ENCODE data around the gene TBXAS1.
"Not testable (repeated sequence)": the region's sequence is repeated elsewhere in the genome, so short reads cannot be mapped to it uniquely, and the experiment has no call there.

TBXAS1 gene

GRCh38 chr7:139898483-139898882, 69.4 kb downstream of the TBXAS1 start:
- Histone ChIP-seq H3K36me3 (ENCODE audit: control insufficient read depth, insufficient read depth, low read length) (no peaks in the 10 kb centered on the region), H3K9me3 (ENCODE audit: control insufficient read depth, low read length) (no peaks in the 10 kb centered on the region), H3K9ac (ENCODE audit: low read length) (no peak overlapping the region), H3K4me3 (ENCODE audit: low read length) (no peak overlapping the region), H3K27me3 (ENCODE audit: control insufficient read depth, insufficient read depth, low read length) (no peaks in the 10 kb centered on the region), H3K4me1 (ENCODE audit: control insufficient read depth, insufficient read depth, low read length) (peaks cover 11% of the 10 kb centered on the region)

- no peak overlapping the region for H3K4me3 ChIP-seq (ENCODE audit: low read length)
- no peaks in the 10 kb centered on the region for H3K36me3 ChIP-seq (ENCODE audit: control insufficient read depth, insufficient read depth, low read length)
- peaks cover 6% of the 10 kb centered on the region for H3K4me1 ChIP-seq (ENCODE audit: control insufficient read depth, insufficient read depth, low read length)
- no peaks in the 10 kb centered on the region for H3K9me3 ChIP-seq (ENCODE audit: control insufficient read depth, low read length)
- no peak overlapping the region for H3K9ac ChIP-seq (ENCODE audit: low read length)
- no peaks in the 10 kb centered on the region for H3K27me3 ChIP-seq (ENCODE audit: control insufficient read depth, insufficient read depth, low read length)
Observed at GRCh38 chr7:139899328-139899955, 70.4 kb downstream of the TBXAS1 start.

- no peaks in the 10 kb centered on the region for H3K27me3 ChIP-seq (ENCODE audit: control insufficient read depth, insufficient read depth, low read length)
- no peak overlapping the region for H3K4me3 ChIP-seq (ENCODE audit: low read length)
- no peaks in the 10 kb centered on the region for H3K36me3 ChIP-seq (ENCODE audit: control insufficient read depth, insufficient read depth, low read length)
- no peak overlapping the region for H3K9ac ChIP-seq (ENCODE audit: low read length)
- H3K9me3 ChIP-seq (ENCODE audit: control insufficient read depth, low read length): no peaks in the 10 kb centered on the region
- peaks cover 6% of the 10 kb centered on the region for H3K4me1 ChIP-seq (ENCODE audit: control insufficient read depth, insufficient read depth, low read length)
Observed at GRCh38 chr7:139900326-139900725, 71.3 kb downstream of the TBXAS1 start.

- H3K9ac ChIP-seq (ENCODE audit: low read length): no peak overlapping the region
- no peaks in the 10 kb centered on the region for H3K36me3 ChIP-seq (ENCODE audit: control insufficient read depth, insufficient read depth, low read length)
- H3K4me1 ChIP-seq (ENCODE audit: control insufficient read depth, insufficient read depth, low read length): peaks cover 6% of the 10 kb centered on the region
- H3K4me3 ChIP-seq (ENCODE audit: low read length): no peak overlapping the region
- H3K27me3 ChIP-seq (ENCODE audit: control insufficient read depth, insufficient read depth, low read length): no peaks in the 10 kb centered on the region
- no peaks in the 10 kb centered on the region for H3K9me3 ChIP-seq (ENCODE audit: control insufficient read depth, low read length)
Observed at GRCh38 chr7:139901056-139901795, 72.2 kb downstream of the TBXAS1 start.

GRCh38 chr7:139901901-139902300, 72.8 kb downstream of the TBXAS1 start:
- H3K36me3 ChIP-seq (ENCODE audit: control insufficient read depth, insufficient read depth, low read length): no peaks in the 10 kb centered on the region
- H3K4me3 ChIP-seq (ENCODE audit: low read length): no peak overlapping the region
- no peaks in the 10 kb centered on the region for H3K27me3 ChIP-seq (ENCODE audit: control insufficient read depth, insufficient read depth, low read length)
- H3K9me3 ChIP-seq (ENCODE audit: control insufficient read depth, low read length): no peaks in the 10 kb centered on the region
- peaks cover 6% of the 10 kb centered on the region for H3K4me1 ChIP-seq (ENCODE audit: control insufficient read depth, insufficient read depth, low read length)
- H3K9ac ChIP-seq (ENCODE audit: low read length): no peak overlapping the region

GRCh38 chr7:139902436-139903102, 73.5 kb downstream of the TBXAS1 start:
- Histone ChIP-seq H3K36me3 (ENCODE audit: control insufficient read depth, insufficient read depth, low read length) (no peaks in the 10 kb centered on the region), H3K4me1 (ENCODE audit: control insufficient read depth, insufficient read depth, low read length) (peaks cover 2% of the 10 kb centered on the region), H3K9ac (ENCODE audit: low read length) (no peak overlapping the region), H3K27me3 (ENCODE audit: control insufficient read depth, insufficient read depth, low read length) (no peaks in the 10 kb centered on the region), H3K4me3 (ENCODE audit: low read length) (no peak overlapping the region), H3K9me3 (ENCODE audit: control insufficient read depth, low read length) (no peaks in the 10 kb centered on the region)

- not testable (repeated sequence) for H3K4me3 ChIP-seq (ENCODE audit: low read length); H3K9me3 ChIP-seq (ENCODE audit: control insufficient read depth, low read length); H3K36me3 ChIP-seq (ENCODE audit: control insufficient read depth, insufficient read depth, low read length); H3K9ac ChIP-seq (ENCODE audit: low read length); H3K27me3 ChIP-seq (ENCODE audit: control insufficient read depth, insufficient read depth, low read length); H3K4me1 ChIP-seq (ENCODE audit: control insufficient read depth, insufficient read depth, low read length)
Observed at GRCh38 chr7:139903103-139903477, 74.0 kb downstream of the TBXAS1 start.

- Histone ChIP-seq H3K9ac (ENCODE audit: low read length) (no peak overlapping the region), H3K4me3 (ENCODE audit: low read length) (no peak overlapping the region), H3K9me3 (ENCODE audit: control insufficient read depth, low read length) (no peaks in the 10 kb centered on the region), H3K4me1 (ENCODE audit: control insufficient read depth, insufficient read depth, low read length) (no peaks in the 10 kb centered on the region), H3K27me3 (ENCODE audit: control insufficient read depth, insufficient read depth, low read length) (no peaks in the 10 kb centered on the region), H3K36me3 (ENCODE audit: control insufficient read depth, insufficient read depth, low read length) (no peaks in the 10 kb centered on the region)
Observed at GRCh38 chr7:139906879-139907278, 77.8 kb downstream of the TBXAS1 start.

GRCh38 chr7:139908792-139909191, 79.7 kb downstream of the TBXAS1 start:
- Histone ChIP-seq H3K36me3 (ENCODE audit: control insufficient read depth, insufficient read depth, low read length) (no peaks in the 10 kb centered on the region), H3K4me3 (ENCODE audit: low read length) (no peak overlapping the region), H3K9ac (ENCODE audit: low read length) (no peak overlapping the region), H3K4me1 (ENCODE audit: control insufficient read depth, insufficient read depth, low read length) (no peaks in the 10 kb centered on the region), H3K27me3 (ENCODE audit: control insufficient read depth, insufficient read depth, low read length) (no peaks in the 10 kb centered on the region), H3K9me3 (ENCODE audit: control insufficient read depth, low read length) (no peaks in the 10 kb centered on the region)

- Histone ChIP-seq H3K9me3 (ENCODE audit: control insufficient read depth, low read length) (no peaks in the 10 kb centered on the region), H3K9ac (ENCODE audit: low read length) (no peak overlapping the region), H3K4me1 (ENCODE audit: control insufficient read depth, insufficient read depth, low read length) (peaks cover 5% of the 10 kb centered on the region)
Observed at GRCh38 chr7:139909379-139910050, 80.5 kb downstream of the TBXAS1 start.

GRCh38 chr7:139913021-139913844, 84.2 kb downstream of the TBXAS1 start:
- Histone ChIP-seq H3K36me3 (ENCODE audit: control insufficient read depth, insufficient read depth, low read length) (no peaks in the 10 kb centered on the region), H3K4me1 (ENCODE audit: control insufficient read depth, insufficient read depth, low read length) (peaks cover 34% of the 10 kb centered on the region)

More at GRCh38 chr7:139909379-139910050, 80.5 kb downstream of the TBXAS1 start:
- Histone ChIP-seq H3K36me3 (ENCODE audit: control insufficient read depth, insufficient read depth, low read length) (no peaks in the 10 kb centered on the region), H3K27me3 (ENCODE audit: control insufficient read depth, insufficient read depth, low read length) (no peaks in the 10 kb centered on the region), H3K4me3 (ENCODE audit: low read length) (no peak overlapping the region)

More at GRCh38 chr7:139913021-139913844, 84.2 kb downstream of the TBXAS1 start:
- no peaks in the 10 kb centered on the region for H3K9me3 ChIP-seq (ENCODE audit: control insufficient read depth, low read length)
- H3K27me3 ChIP-seq (ENCODE audit: control insufficient read depth, insufficient read depth, low read length): no peaks in the 10 kb centered on the region
- no peak overlapping the region for H3K9ac ChIP-seq (ENCODE audit: low read length)
- no peak overlapping the region for H3K4me3 ChIP-seq (ENCODE audit: low read length)

Measured in mucosa of stomach (tissue), 1 donor.